ENCODE results near the gene ANKRD2.

DNA sequence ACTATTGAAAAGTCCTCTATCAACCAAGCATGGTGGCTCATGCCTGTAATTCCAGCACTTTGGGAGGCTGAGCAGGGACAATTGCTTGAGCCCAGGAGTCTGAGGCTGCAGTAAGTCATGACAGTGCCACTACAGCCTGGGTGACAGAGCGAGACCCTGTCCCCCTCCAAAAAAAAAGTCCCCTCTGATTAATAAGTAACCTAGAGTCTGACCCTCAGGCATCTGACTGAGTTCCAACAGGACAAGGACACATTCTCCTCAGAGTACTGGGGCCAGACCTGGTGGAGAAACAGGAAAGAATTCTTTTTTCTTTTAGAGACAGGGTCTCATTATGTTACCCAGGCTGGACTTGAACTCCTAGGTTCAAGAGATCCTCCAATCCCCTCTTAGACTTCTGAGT, 50.7 kb downstream of the ANKRD2 start:
- TF ChIP-seq POLR2A (IDR thresholded peaks at IDR 0.05; ENCODE audit: low read depth, low read length) = no peak
- no peak for TF ChIP-seq POLR2AphosphoS5 (IDR thresholded peaks at IDR 0.05; ENCODE audit: low read depth, low read length)
- no peak for TF ChIP-seq TAF1 (IDR thresholded peaks at IDR 0.05; ENCODE audit: low read depth, low read length)
- no peak for TF ChIP-seq SPI1 (IDR thresholded peaks at IDR 0.05; ENCODE audit: low read depth, low read length)
- no peak for TF ChIP-seq PAX5 (IDR thresholded peaks at IDR 0.05; ENCODE audit: insufficient read depth, low read length, severe bottlenecking)
- TF ChIP-seq POU2F2 (IDR thresholded peaks at IDR 0.05; ENCODE audit: low read depth, low read length) = no peak
